IPS DF 4.7 (cell line): ENCODE results near the gene MYO3B.

ENCODE experiments used
- DNase-seq: peaks from one replicate; pipeline ENCODE4 v3.0.0-alpha.2; 2013; ENCODE audit warnings: low spot score; ENCODE audit errors: extremely low read depth

Gene MYO3B

DNA sequence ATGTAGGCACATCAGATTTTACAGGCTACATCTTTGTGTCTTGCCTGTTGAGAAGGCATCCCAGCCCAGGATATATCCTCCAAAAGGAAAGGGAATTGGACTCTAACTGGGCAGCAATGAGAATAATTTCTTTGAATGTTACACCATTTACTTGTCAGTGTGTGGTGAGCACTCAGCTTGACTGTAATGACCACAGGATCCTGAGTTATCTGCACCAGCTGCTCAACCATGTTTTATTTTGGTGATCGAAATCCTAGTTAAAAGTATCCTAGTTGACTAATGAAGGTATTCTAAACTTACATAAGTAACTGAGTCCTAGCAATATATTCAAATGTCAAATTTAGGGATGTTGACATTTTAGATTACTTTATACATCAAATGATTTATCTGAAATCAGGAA, 123.0 kb downstream of the MYO3B start:
- DNase-seq: no peak

GRCh38 chr2:170301626-170302025, 123.7 kb downstream of the MYO3B start:
- no peak for DNase-seq

GRCh38 chr2:170305711-170306110, 127.8 kb downstream of the MYO3B start:
- no peak for DNase-seq

DNA sequence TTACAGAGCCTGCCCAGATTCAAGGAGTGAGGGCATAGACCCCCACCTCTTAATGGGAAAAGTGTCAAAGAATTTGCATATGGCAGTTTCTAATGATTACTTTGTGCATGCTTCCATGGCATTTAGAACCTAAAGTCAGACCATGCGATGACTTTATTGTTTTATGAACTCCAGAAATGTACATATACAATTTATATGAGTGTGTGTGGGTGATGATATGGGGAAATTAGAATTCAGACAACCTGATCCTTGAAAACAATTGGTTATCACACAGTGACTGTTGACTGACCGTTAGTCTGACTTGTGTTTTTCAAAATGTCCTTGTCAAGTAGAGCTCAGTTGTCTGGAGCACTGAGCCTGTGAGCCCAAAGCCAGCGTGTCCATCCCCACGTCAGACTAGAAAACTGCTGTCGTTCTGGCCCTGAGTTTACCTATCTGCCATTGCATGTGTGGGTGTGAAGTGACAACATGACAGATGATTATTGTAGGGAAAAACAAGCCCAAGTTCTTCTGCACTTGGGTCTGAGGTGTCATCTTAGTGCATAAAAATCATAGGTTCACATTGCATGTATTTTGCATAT, 128.4 kb downstream of the MYO3B start:
- no peak for DNase-seq

GRCh38 chr2:170307052-170307451, 129.1 kb downstream of the MYO3B start:
- DNase-seq: no peak

GRCh38 chr2:170307555-170308351, 129.8 kb downstream of the MYO3B start:
- no peak for DNase-seq

GRCh38 chr2:170310876-170311502, 133.0 kb downstream of the MYO3B start:
- DNase-seq: no peak

DNA sequence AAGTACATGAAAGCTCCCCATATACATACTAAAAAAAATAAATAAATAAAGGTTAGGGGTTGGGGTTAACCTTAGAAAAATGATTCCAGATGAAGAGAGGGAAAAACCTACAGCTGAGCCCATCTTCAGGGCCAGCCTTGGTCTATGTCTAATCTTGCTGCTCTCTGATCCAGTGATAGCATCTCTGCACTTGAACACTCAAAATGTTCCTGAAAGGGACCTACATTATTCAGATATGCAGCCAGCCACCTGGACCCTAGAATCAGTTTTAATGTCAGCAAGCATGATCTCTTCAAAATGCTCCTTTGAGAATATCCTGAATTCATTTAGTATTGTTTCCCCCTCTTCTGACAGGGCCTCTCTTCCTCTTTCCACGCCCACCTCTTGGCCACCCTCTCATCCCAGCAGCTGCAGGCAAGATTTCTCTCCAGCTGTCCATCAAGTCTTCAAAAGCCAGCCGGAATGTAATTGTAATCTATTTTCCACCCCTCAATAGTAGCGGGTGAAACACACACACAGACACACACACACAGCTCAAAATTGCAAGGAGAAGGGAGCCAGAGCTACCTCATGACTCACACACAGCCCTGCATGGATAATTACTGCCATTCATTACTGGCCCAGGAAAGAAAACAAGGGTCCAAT, 135.5 kb downstream of the MYO3B start:
- DNase-seq: no peak

DNA sequence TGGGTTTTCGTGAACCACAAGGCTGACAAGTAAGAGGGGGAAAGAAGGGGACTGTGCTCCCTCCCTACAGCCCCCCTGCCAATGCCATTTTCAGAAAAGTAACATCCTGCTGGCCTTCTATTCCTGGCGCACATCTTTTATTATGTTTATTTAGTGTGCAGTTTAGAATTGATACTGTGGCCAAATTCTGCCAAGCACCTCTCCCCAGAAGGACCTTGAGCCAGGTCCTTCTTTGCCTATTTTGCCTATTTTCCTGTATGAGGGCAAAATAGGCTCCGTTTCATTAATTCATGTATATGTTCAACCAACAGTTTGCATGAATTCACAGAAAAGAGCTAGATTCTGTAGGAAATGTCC, 136.0 kb downstream of the MYO3B start:
- DNase-seq: no peak

GRCh38 chr2:170314744-170315447, 136.9 kb downstream of the MYO3B start:
- no peak for DNase-seq

- no peak for DNase-seq
These were observed 143.0 kb downstream of the MYO3B start for GRCh38 chr2:170320948-170321347.

DNA sequence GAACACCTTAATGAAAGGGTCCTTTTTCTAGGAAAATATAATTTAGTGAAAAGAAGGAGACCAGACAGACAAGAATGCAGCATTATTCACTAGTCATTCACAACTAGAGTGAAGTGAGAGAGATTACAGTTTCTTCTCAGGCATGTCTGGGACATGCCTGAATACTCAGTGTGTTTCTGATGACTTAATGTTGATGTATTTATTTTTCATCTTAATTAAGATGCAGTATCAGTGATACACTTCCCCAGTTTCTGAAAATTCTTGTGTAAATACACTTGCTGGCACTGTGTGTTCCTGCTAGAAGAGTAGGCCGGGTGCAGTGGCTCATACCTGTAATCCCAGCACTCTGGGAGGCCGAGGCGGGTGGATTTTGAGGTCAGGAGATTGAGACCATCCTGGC, 143.6 kb downstream of the MYO3B start:
- DNase-seq: no peak

DNA sequence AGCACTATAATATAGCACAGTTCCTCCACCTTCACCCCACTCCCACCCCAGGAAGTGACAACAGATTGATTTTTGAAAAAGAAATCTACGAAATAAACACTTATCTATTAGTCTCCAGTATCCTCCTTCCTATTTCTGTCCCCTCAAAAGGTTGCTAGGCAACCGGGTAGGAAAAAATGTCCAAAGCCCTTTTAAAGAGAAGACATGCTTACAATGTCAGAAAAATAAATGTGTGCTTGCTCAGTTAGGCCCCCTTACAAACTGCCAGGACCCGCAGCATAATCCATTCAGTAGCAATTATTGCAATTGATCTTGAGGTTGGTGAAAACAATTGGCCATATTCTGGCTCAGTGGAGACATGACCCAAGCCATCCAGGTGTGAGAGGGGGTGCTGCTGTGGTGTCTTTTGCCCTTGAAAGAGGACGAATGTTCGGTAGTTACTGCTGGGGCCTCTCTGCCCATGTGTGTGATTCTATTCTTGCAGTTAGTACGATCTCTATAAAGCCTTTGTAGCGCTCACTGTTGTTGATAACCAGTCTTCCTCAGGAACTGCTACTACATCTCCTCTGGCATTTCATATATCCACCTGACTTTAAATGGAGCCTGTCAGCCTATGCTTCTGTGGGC, 144.3 kb downstream of the MYO3B start:
- DNase-seq: no peak

DNA sequence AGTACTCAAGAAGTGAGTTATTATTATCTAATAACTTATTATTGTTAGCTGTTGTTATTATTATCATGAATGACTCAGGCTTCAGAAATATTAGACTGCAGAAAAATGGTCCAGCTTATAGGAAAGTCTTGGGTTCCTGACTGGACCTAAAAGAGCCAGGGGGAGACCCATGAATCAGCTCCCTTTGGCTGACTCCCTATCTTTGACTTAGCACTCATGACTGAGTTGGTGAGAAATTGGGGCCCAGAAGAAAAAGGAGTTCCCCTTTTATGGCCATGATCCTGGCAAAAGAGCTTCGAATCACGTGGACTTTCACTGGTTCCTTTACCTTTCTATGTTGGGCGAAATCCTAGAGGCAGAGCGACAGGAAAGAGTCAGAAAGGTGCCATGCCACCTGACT, 145.8 kb downstream of the MYO3B start:
- no peak for DNase-seq

DNA sequence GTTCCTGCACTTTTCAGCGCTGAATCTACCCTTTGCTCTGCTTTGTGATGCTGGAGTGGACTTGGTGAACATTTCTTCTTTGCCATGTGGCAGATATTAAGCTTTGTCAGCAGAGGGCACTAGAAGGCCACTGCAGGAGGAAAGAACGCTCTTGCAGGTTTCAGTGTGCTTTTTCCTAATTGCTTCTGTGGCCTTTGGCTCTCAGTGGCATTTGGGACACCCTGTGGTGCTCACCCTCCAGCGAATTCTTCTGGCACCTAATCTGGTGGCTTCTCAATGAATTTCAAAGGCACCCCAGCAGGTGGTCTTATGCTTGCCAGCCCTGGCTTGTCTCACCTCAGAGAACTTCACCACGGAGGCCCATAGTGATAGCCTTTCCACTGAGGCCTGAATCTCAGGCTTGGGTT, 146.7 kb downstream of the MYO3B start:
- DNase-seq: peak; percentile 87

GRCh38 chr2:170330881-170331280, 152.9 kb downstream of the MYO3B start:
- DNase-seq: no peak

- DNase-seq: no peak
These were observed 154.9 kb downstream of the MYO3B start for GRCh38 chr2:170332676-170333402.

DNA sequence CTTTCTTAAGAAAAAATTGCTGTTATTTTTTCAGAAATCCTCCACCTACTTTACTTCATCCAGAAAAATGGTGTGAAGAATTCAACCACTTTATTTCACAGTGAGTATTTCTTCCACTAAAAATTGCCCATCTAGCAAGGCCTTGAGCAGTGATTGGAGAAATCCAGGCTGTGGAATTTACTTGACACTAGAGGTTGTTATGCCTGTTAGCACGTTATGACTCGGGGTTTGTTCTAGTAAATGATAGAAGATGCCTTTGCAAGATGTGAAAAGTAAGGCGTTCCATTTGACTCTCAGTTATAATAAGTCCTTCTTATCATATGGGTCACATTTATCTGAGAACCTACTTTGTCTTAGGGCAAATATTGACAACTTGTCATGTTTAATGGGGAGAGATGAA, 157.4 kb downstream of the MYO3B start:
- no peak for DNase-seq

DNA sequence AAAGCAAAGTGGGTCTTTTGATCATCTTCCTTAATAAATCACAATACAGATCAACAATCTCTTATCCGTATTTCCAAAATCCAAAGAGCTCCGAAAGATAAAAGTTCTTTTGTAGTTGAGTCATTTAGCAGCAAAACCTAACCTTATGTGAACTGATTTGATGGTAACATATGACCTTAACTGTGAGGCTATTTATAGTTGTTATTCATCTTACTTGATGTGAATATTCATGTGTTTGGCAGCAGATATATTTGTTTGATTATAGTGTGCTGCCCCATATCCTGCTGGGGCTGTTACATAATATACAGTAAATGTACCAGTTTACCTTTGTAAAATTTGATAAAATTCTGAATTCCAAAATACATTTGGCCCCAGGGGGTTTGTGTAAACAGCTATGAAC, 158.5 kb downstream of the MYO3B start:
- no peak for DNase-seq

GRCh38 chr2:170336916-170337315, 159.0 kb downstream of the MYO3B start:
- DNase-seq: no peak

- DNase-seq: no peak
These were observed 161.4 kb downstream of the MYO3B start for GRCh38 chr2:170339322-170339721.
